DMS53 (cell line): ENCODE measurements around the gene CTNNBL1.

Experiments used
- DNase-seq: peaks from one replicate; lab custom pipeline; 2025; lab: John Stamatoyannopoulos, UW

Gene CTNNBL1

DNA sequence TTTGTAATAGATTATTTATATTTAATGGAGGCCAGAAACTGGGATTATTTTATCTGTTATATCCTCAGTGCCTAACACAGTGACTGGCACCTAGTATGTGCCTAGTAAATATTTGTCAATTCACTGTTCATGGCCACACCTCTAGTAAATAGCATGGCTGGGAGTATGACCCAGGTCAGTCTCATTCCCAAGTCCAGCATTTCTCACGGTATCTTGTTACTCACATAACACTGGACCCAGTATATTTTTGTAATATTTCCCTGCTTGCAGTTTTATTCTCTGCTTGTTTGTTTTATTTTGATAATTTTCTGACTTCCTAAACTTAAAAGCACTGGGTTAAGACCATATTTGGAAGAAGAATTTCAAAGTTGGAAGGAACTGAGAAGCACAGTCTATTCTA, 47.7 kb downstream of the CTNNBL1 start:
- no peak for DNase-seq

DNA sequence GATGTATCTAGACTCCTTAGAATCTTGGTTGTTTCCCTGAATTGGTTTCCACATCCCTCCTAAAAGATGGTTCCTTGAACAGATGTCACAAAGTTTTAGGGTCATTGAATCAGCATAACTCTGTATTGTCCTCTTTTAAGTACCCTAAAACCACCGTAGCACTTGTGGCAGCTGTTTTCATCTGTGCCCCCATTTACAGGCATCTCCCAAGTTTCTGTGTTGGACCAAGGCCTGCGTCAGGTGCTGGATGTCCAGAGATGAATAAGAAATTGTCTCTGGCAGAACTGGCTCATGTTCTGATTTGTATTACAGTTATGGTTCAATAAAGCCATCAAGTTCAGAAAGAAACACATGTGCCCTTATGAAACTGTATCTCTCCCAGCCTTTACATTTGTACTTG, 48.3 kb downstream of the CTNNBL1 start:
- DNase-seq, result no peak

- DNase-seq, result no peak
Observed at GRCh38 chr20:37744347-37744746, 50.5 kb downstream of the CTNNBL1 start.

DNA sequence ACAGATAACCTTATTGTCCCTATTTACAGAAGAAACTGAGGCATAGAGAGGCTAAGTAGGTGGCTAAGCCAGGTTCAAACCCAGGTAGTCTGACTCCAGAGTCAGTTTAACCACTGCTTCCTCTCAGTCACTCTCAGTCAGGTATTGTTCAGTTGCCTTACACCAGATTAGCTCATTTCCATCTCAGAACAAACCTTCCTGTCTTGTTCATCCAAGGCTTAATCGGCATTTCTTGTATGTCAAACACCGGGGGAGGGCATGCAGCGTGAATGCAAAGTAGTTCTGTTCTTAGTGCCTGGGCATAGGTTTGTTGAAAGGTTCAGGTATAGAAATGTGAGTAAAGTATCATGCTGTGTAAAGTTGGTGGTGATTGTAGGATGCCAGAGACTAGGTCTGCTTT, 51.7 kb downstream of the CTNNBL1 start:
- DNase-seq, result no peak

- no peak for DNase-seq
Observed at GRCh38 chr20:37748015-37748414, 54.2 kb downstream of the CTNNBL1 start.

GRCh38 chr20:37749218-37749617, 55.4 kb downstream of the CTNNBL1 start:
- no peak for DNase-seq

DNA sequence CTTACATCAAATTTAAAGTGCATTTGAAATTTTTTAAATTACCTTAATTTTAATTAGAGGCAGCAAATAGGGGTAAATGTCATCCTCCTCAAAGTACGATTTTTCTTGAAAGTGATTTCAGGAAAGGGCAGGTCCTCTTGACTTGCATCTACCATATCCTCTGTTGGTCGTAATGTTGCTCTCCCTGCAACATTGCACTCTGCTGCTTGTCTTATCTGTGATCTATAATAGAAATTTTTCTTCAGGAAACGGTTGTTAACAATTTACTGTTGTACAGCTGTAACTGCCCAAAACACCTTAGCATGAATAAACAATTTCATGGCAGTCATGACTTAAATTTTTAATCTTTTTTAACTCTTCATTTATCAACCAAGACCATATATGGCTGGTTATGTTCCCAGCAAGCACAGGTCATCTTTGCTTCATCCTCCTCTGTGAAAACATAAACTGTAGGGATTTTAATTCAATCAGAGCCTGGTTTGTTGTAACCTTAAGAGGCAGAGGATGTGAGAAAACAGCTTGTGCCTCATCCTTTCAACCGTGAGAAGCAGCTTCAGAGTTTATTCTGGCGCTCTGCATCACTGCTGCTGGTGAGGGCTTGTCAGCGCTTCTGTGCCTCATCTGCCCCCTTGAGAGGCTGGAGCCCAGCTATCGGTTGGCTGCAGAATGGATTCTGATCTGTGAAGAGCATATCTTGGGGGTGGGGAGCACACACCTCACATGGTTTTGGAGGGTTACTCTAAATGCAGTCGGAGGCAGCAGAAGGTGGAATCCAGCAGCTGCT, 56.0 kb downstream of the CTNNBL1 start:
- no peak for DNase-seq

- DNase-seq, result no peak
Observed at GRCh38 chr20:37755665-37756064, 61.8 kb downstream of the CTNNBL1 start.

- no peak for DNase-seq
Observed at GRCh38 chr20:37756234-37756633, 62.4 kb downstream of the CTNNBL1 start.

GRCh38 chr20:37757550-37757949, 63.7 kb downstream of the CTNNBL1 start:
- DNase-seq, result no peak

- DNase-seq, result peak; percentile 36
Observed at GRCh38 chr20:37758332-37758731, 64.5 kb downstream of the CTNNBL1 start.

- no peak for DNase-seq
Observed at GRCh38 chr20:37759052-37759553, 65.3 kb downstream of the CTNNBL1 start.

GRCh38 chr20:37759761-37760209, 66.0 kb downstream of the CTNNBL1 start:
- no peak for DNase-seq

- no peak for DNase-seq
Observed at GRCh38 chr20:37760322-37760721, 66.5 kb downstream of the CTNNBL1 start.

GRCh38 chr20:37762716-37763485, 69.1 kb downstream of the CTNNBL1 start:
- DNase-seq, result no peak

DNA sequence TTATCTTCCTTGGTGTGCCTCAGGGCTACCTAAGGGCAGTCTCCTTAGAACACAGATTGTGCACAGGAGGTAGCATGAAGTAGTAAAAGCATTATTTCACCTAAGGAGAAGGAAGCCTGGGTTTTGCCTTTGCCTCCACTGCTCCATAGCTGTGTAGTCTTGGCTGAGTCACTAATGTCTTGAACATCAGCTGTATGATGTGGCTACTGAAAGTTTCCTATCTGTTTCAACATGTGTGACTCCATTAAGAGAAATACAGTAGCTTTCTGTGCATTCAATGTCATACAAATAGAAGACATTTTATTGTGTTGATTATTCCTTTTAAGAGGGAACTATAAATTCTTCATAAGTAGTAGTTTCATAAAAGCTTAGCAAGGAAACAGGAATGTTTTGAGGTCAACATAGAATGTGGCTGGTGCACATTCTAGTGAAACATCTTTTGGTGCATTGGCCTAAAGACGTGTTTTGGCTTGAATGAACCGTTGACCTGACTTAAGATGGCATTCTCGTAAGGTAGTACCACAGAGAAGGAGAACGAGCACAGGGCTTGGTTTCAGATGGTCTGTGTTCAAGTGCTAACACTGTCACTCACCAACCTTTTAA, 70.6 kb downstream of the CTNNBL1 start:
- no peak for DNase-seq

GRCh38 chr20:37770908-37771307, 77.1 kb downstream of the CTNNBL1 start:
- DNase-seq, result no peak

GRCh38 chr20:37773291-37773826, 79.5 kb downstream of the CTNNBL1 start:
- no peak for DNase-seq

- no peak for DNase-seq
Observed at GRCh38 chr20:37774156-37774555, 80.3 kb downstream of the CTNNBL1 start.

DNA sequence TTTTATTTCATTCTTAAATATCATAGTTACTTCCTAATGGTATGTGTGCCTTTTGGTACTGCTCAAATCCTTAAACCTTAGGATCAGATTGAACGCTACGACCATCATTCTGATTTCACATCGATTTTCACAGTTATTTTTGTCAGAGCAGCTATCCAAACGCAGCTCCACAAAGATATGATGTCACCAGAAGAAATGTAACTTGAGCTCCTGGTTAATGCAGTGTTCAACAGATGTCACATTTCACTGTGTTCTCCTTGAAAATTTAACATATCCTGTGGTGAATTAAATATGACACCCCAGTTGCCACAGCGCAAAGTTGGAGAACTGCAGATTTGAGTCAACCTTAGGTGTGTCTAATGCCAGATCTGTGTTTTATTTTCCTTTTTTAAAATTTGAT, 81.4 kb downstream of the CTNNBL1 start:
- DNase-seq, result no peak

GRCh38 chr20:37776049-37776448, 82.2 kb downstream of the CTNNBL1 start:
- no peak for DNase-seq

- no peak for DNase-seq
Observed at GRCh38 chr20:37776526-37776925, 82.7 kb downstream of the CTNNBL1 start.
